ENCODE measurements around the gene RPEL1.

RPEL1 gene

DNA sequence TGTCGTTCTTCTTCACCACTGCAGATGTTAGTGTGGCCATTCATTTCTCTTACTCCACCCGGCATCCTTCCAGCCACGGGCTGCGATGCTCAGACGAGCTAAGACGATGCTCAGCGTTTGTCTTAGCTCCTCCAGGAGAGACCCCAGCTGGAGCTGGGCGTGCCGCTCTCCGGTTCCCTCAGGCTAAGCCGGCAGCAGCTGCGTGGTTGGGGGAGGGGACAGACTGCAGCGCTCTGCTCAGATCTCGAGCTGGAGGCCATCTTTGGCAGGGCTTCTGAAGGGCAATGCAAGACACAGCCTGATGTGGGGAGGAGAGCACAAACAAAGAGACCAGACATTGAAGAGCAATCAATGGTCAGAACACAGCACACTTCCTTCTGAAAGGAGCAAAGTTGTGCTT lies 36.1 kb downstream of the RPEL1 start:
- no peak for DNase-seq

DNA sequence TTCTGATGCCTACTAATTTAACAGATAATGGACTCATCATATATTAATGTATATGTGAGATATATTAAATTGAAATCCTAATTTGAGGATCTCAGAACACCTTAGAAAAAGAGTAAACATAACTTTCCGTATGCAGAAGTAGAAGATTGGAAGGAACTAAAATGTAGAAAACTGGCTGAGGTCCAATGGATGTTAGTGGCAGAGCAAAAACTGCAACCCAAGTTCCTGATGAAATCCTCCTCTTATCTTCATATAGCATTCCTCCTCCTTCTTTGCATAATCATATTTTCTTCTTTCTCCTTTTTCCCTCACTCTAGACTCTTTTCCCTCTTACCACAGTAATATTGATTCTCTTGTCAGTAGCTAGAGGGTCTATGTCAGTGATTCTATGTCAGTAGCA lies 37.3 kb downstream of the RPEL1 start:
- no peak for DNase-seq

DNA sequence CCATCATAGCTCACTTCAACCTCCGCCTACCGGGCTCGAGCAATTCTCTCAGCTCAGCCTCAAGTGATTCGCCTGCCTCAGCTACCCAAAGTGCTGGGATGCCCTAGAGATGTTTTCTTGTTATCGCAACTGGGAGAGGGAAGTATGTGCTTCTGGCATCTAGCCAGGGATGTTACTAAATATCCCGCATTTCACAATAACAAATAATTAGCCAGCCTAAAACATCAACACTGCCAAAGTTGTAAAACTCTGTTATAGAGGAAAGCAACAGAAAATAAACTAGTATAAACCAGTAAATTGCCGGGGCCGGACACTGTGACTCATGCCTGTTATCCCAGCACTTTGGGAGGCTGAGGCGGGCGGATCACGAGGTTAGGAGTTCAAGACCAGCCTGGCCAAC lies 38.5 kb downstream of the RPEL1 start:
- no peak for DNase-seq

DNA sequence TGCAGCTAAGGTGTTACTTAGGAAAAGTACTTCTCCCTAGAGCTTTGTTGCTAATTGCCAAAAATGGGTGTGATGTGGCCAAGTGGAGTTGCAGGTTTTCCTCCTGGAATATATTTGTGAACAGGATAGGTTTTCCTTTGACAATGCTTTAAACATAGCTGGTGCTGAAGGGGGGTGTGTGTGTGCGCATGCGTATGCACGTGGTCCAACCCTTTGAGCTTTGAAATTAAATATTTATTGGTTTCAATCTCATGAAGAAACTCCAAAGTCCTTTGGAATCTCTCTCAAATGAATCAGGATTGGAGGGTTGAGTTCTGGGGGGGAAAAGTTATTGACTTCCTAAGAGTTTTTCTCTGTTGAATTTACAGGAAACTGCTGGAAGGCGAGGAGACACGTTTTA lies 42.3 kb downstream of the RPEL1 start:
- no peak for DNase-seq

GRCh38 chr10:103291588-103291987 lies 45.9 kb downstream of the RPEL1 start:
- no peak for DNase-seq

DNA sequence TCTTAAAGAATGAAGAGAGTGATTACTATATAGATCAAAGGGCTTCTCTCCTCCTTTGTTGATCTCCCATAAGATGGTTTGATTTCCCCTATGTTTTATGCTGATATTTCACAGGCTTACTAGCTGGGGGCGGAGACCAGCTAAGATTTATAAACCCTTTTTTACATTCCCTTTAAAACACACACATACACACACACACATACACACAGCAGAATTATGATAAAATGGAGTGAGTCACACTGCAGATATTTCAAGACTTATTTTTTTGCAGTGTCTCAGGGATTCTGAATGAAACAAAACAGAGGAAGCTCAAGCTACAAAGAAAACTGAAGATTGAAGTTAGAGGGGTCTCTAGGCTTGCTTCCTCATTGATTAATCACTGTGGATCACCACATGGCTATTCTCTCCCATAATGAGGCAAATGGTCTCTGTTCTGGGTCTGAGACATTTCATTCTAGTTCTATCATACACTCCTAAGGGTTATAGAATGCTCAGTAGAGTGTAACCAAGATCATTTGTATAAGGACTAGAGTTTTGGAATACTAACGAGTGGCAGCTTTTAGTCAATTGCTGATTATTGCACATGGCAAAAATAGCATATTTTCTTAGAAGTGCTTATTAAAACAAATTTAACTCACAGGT lies 49.8 kb downstream of the RPEL1 start:
- DNase-seq: no peak

All from activated effector memory CD4-positive, alpha-beta T cell treated with Interleukin-2 at 50 U/mL for 16 hours (primary cell).